ENCODE results near the gene SEC14L3. TPM values are rescaled to one million over a fixed set of nuclear protein-coding genes. Genes with fewer than 3 reads are reported as not detected.
"Not testable (repeated sequence)": the region's sequence is repeated elsewhere in the genome, so short reads cannot be mapped to it uniquely, and the experiment has no call there.

The SEC14L3 gene
- total RNA-seq, 1 experiment from 2014 or later, result not detected

DNA sequence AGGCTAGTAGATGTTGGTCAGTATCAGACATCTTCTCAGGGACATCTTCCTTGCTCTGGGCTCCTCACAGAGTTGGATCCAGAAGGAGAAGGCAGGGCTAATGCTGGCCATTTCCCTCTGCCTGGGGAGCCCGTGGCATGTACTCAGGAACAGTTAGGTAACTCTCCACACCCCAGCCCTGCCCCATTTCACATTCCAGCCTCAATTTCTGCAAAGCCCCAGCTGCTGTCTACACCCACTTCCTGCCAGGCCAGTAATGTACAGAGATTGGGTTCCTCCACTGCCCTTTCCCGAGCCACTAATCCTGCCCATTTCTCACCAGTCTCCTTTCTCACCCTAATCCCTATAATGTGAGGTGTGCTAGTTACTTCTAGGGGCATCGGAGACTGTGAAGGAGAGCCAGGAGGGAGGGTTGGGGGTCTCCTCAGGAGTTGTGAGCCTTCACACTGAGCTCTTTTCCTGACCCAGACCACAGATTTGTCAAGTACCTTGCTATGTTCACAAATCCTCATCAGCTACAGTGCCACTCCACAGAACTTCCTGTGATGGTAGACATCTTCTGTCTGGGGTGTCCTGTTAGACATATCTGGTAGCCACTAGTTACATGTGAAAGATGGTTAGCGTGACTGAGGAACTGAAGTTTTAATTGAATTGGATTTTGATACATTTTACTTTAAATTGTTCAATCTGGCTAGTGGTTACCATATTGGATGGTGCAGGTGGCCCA lies 1.3 kb upstream of the SEC14L3 start:
- DNase-seq, result no peak
- no peaks in the 10 kb centered on the region for H3K4me1 ChIP-seq
- no peaks in the 10 kb centered on the region for H3K27me3 ChIP-seq

DNA sequence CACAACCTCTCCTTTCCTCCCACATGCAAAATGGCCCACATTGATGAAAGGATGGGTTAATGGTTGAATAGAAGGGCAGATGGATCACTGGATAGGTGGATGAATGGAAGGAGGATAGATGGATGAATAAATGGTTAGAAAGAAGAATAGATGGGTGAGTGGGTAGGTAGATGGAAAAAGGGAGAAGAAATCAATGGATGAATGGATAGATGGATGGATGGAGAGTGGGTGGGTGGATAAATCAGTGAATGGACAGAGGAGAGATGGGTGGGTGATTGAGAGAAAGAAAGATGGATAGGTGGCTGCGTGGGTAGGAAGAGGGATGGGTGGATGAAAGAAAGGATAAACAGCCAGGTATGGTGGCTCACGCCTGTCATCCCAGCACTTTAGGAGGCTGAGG lies 1.2 kb downstream of the SEC14L3 start:
- no peak overlapping the region for H3K4me3 ChIP-seq
- no peaks in the 10 kb centered on the region for H3K36me3 ChIP-seq
- H3K27me3 ChIP-seq, result no peaks in the 10 kb centered on the region
- no peak for DNase-seq
- H3K9me3 ChIP-seq (replicated peaks), result no peaks in the 10 kb centered on the region
- H3K4me1 ChIP-seq, result no peaks in the 10 kb centered on the region
- H3K27ac ChIP-seq, result no peak overlapping the region

More for the DNA sequence above, 1.3 kb upstream of the SEC14L3 start:
- Histone ChIP-seq H3K36me3 (no peaks in the 10 kb centered on the region), H3K4me3 (no peak overlapping the region), H3K9me3 (replicated peaks) (no peaks in the 10 kb centered on the region), H3K27ac (no peak overlapping the region)

DNA sequence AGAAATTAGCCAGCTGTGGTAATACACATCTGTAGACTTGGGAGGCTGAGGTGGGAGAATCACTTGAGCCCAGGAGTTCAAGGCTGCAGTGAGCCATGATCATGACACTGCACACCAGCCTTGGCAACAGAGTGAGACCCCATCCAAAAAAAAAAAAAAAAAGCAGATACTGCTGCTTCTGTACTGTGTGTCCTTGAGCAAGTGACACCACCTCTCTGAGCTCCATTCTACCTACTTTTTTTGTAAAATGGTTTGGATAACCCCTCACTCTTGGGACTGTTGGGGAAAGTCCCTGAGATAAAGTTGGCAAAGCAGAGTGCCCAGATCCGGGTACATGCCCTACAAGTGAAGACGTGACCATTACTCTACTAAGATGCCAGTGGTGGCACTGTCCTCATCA lies 2.7 kb downstream of the SEC14L3 start:
- no peak overlapping the region for H3K27ac ChIP-seq
- H3K4me1 ChIP-seq, result no peaks in the 10 kb centered on the region
- no peak overlapping the region for H3K4me3 ChIP-seq
- no peaks in the 10 kb centered on the region for H3K27me3 ChIP-seq
- H3K36me3 ChIP-seq, result no peaks in the 10 kb centered on the region
- no peak for DNase-seq
- no peaks in the 10 kb centered on the region for H3K9me3 ChIP-seq (replicated peaks)

DNA sequence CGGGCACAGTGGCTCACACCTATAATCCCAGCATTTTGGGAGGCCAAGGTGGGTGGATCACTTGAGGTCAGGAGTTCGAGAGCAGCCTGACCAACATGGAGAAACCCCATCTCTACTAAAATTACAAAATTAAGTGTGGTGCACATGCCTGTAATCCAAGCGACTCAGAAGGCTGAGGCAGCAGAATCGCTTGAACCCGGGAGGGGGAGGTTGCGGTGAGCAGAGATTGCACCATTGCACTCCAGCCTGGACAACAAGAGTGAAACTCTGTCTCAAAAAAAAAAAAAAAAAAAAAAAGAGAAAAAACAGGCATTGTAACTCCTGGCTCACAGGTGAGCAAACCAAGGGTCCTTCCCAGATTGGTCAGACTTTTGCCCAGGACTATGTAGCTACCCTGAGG lies 11.3 kb downstream of the SEC14L3 start:
- DNase-seq; H3K27me3 ChIP-seq; H3K36me3 ChIP-seq; H3K4me3 ChIP-seq; H3K4me1 ChIP-seq; H3K9me3 ChIP-seq (replicated peaks); H3K27ac ChIP-seq: not testable (repeated sequence)

DNA sequence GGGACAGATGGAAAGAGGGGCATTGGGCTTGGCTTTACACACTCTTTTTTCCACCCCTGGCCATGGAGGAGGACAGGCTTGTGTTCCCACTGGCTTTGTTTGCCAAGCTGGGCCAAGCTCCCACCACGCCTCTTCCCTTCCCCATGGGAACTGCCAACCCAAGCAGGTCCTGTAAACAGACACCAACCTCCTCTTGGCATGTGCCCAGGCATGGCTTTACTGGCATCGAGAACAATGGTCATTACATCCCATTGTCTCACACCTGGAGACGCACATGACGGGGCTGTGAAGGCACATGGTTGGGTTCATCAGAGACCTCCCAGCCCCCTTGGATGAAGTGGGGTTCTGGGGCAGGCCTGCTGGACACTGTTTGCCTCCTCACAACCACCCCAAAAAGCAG lies 11.7 kb downstream of the SEC14L3 start:
- H3K27me3 ChIP-seq, result no peaks in the 10 kb centered on the region
- H3K9me3 ChIP-seq (replicated peaks), result no peaks in the 10 kb centered on the region
- H3K27ac ChIP-seq, result no peak overlapping the region
- H3K4me3 ChIP-seq, result no peak overlapping the region
- DNase-seq, result no peak
- H3K4me1 ChIP-seq, result no peaks in the 10 kb centered on the region
- no peaks in the 10 kb centered on the region for H3K36me3 ChIP-seq

DNA sequence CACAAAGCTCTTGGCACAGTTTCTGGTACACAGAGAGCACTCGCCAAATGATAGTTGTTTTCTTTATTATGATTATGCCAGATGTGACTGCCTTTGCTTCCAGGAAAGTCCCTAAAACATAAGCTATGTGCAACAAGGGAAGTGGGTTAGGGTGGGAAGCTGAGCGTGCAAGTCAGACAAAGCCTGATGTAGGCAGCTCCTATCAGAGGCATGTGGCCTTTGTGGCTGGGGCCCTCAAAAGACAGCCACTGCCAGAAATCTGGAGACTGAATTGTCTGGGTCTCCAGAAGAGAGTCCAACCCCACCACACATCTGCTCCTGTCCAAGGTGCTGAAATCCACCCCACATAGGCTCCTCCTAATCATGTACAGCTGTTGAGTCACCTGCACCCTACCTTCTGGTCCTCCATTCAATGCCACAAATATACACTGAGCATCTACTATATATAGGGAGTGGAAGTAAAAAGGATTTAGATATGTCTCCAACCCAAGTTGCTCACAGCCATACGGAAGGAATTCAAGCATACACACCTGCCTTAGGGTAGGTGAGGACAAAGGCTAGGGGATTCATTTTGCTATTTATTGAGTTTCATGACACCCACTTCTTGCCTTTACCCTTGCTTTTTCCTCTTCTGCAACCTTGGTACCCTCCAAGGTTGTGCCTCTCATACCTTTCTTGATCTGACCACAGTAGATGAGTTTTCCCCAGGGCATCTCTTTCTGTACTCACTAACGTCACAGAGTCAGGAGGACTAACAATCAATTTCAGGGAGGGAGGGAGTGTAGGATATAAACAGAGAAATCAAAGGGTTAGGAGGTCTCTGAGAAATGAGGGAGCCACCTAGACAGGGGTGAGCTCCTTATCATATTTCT lies 12.4 kb downstream of the SEC14L3 start:
- DNase-seq, result peak; percentile 43 to 59
- no peaks in the 10 kb centered on the region for H3K9me3 ChIP-seq (replicated peaks)
- H3K27me3 ChIP-seq, result no peaks in the 10 kb centered on the region
- no peak overlapping the region for H3K27ac ChIP-seq
- H3K4me1 ChIP-seq, result no peaks in the 10 kb centered on the region
- no peak overlapping the region for H3K4me3 ChIP-seq
- no peaks in the 10 kb centered on the region for H3K36me3 ChIP-seq

DNA sequence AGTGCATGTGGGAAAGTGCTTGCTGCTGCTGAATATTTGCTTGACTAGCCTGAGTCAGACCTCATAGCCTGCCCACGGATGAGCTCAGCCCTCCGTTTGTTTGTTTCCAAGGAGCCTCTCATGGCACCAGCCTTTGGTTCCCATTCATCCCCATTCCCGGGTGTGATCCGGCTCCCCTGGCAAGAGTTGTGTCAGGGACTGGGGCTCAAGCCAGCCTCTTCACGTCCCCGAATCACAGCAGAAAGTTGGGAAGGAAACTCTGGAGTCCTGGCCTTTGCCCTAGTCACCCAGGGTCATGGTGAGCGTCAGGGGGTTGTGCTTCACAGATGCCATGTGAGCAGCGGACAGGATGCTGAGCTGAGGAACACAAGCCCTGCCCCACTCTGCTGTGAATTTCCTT lies 13.8 kb downstream of the SEC14L3 start:
- no peaks in the 10 kb centered on the region for H3K27me3 ChIP-seq
- H3K4me3 ChIP-seq, result no peak overlapping the region
- H3K36me3 ChIP-seq, result no peaks in the 10 kb centered on the region
- DNase-seq, result no peak
- no peak overlapping the region for H3K27ac ChIP-seq
- H3K4me1 ChIP-seq, result no peaks in the 10 kb centered on the region
- no peaks in the 10 kb centered on the region for H3K9me3 ChIP-seq (replicated peaks)

DNA sequence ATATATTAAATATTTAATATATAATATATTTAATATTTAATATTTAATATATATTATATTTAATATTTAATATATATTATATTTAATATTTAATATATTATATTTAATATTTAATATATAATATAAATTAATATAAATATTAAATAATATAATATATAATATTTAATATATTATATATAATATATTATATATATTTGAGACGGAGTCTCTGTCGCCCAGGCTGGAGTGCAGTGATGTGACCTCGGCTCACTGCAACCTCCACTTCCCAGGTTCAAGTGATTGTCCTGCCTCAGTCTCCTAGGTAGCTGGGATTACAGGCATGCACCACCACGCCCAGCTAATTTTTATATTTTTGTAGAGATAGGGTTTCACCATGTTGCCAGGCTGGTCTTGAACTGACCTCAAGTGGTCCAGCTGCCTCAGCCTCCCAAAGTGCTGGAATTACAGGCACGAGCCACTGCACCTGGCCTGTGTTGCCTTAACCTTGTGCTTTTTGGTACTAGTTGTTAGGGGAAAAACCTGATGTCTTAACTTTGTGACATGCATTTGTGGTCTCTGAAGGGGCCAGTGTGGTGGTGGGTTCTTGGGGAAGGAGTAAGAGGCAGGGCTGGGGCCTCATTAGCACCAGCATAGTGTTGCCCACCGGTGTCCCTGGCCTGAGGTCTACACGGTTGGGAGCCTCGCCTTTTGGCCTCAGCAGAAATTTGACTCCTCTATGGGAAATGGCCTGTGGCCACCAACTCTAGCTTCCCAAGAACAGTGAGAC lies 16.6 kb downstream of the SEC14L3 start:
- DNase-seq, result no peak

DNA sequence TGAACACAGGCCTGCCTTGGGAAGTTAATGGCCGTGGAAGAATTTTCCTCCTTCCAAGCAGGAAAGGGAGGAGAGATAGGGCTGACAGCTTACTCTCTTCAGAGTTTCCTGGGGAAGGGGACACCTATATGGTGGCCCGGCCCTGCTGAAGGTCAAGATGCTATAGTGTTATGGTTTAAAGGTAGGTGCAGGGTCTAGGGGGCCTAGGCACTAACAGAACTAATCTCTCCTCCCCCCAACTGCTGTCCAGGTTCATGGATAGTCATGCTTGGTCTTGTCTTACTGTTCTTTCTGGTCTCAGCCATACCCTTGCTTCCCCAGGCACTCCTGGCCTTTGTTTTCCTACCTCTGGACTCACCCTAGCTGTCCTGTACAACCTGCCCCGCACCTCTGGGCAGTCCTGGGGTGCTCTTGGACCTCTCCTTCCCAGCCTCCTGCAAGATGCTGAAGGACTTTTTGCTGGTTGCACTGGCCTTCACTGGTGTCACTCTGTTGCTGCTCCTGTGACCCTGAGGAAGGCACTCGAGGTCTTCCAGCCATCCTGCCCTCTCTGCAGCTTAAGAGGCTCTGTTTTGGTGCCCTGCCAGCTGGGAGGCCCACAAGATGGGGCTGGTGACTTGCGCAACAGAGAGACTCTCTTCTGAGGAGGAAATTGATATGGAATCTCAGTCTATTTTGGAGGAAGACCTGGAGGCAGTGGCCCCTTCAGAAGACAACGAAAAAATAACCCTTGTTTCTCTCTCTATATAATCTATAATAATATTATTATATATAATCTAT lies 17.9 kb downstream of the SEC14L3 start:
- DNase-seq, result peak; percentile 18 to 32
- Histone ChIP-seq H3K36me3 (no peaks in the 10 kb centered on the region), H3K4me3 (no peak overlapping the region), H3K4me1 (no peaks in the 10 kb centered on the region), H3K27ac (no peak overlapping the region), H3K27me3 (no peaks in the 10 kb centered on the region), H3K9me3 (replicated peaks) (no peaks in the 10 kb centered on the region)

More for the DNA sequence above, 16.6 kb downstream of the SEC14L3 start:
- H3K4me1 ChIP-seq, result no peaks in the 10 kb centered on the region
- H3K9me3 ChIP-seq (replicated peaks), result no peaks in the 10 kb centered on the region
- H3K27ac ChIP-seq, result no peak overlapping the region
- no peaks in the 10 kb centered on the region for H3K27me3 ChIP-seq
- no peaks in the 10 kb centered on the region for H3K36me3 ChIP-seq
- no peak overlapping the region for H3K4me3 ChIP-seq

DNA sequence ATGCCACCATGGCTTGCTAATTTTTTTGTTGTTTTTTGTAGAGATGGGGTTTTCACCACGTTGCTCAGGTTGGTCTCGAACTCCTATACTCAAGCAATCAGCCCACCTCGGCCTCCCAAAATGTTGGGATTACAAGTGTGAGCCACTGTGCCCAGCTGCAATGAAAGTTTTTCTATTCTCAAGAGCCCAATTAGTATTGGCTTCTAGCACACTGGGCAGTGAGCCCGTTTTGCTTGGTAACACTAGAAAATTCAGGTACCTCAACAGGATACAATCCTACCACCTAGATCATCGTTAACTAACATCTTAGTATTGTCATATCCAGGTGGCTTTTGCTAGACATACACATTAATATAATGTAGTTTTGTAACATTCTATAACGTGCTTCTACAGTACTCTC lies 19.0 kb downstream of the SEC14L3 start:
- H3K36me3 ChIP-seq, result no peaks in the 10 kb centered on the region
- H3K4me3 ChIP-seq, result no peak overlapping the region
- H3K4me1 ChIP-seq, result no peaks in the 10 kb centered on the region
- no peaks in the 10 kb centered on the region for H3K9me3 ChIP-seq (replicated peaks)
- no peaks in the 10 kb centered on the region for H3K27me3 ChIP-seq
- H3K27ac ChIP-seq, result no peak overlapping the region
- DNase-seq, result no peak

DNA sequence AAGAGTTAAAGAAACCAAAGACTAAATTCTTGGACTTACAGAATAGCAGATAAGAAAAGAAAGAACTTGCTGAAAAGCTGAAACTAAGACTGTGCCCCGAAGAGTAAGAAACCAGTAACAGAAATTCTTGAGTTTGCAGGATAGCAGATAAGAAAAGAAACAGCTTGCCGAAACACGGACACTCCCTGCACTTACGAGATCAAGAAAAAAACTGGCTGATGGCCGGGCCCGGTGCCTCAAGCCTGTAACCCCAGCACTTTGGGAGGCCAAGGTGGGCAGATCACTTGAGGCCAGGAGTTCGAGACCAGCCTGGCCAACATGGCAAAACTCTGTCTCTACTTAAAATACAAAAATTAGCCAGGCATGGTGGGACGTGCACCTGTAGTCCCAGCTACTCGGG lies 20.3 kb downstream of the SEC14L3 start:
- H3K4me1 ChIP-seq; H3K9me3 ChIP-seq (replicated peaks); H3K4me3 ChIP-seq; H3K27me3 ChIP-seq; H3K27ac ChIP-seq; H3K36me3 ChIP-seq; DNase-seq: not testable (repeated sequence)

DNA sequence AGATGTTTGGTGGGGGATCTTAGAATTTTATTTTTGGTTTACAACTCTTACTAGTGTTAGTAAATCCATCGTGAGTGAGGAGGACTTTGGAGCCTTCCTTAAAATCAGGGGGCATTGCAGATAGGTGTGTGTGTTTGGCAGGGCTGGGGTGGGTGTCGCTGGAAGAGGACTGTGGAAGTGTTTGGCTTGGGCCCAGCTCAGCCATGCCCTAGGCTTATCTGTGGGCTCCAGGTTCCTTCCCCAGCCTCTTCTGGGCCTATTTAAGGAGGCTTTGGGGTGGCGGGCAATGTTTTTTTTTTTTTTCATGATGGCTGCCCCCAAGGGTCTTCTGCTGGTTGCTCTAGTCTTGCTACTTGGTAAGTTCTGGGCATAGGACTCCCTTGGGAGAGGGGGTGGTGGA lies 24.2 kb downstream of the SEC14L3 start:
- no peaks in the 10 kb centered on the region for H3K9me3 ChIP-seq (replicated peaks)
- H3K27me3 ChIP-seq, result no peaks in the 10 kb centered on the region
- no peak for DNase-seq
- H3K27ac ChIP-seq, result no peak overlapping the region
- H3K4me1 ChIP-seq, result no peaks in the 10 kb centered on the region; the same call in 1 of the 2 replicates
- no peaks in the 10 kb centered on the region for H3K36me3 ChIP-seq
- H3K4me3 ChIP-seq, result no peak overlapping the region

DNA sequence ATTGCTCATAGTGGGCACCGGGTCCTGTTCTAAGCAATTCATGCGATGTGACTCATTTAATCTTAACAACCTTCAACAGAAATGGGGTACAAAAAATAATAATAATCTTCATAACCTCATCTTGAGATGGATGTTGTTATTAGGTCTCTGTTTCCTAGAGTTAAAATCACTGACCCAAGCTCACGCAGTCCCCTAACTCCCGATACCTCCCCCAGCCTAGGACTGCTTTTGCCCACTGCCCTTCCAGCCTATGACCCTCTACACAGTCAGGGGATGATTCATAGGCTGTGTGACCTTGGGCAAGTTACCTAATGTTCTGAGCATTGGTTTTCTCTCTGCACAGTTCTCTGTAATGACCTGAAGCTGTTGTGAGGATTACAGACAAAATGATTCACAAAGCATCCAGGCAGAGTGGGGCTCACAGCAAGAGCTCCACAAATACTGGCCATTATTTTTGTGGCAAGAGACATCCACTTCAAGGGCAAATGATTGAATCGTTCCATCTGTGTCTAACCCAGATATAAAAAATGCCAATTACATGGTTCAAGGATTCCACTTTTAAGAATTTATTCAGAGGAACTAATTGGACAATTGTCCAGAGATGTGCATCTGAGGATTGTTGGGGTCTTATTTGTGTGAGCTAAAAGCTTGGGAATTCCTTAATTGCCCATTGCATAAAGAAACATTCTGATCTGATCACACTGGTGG lies 26.2 kb downstream of the SEC14L3 start:
- Histone ChIP-seq H3K4me1 (no peaks in the 10 kb centered on the region; the same call in 1 of the 2 replicates), H3K9me3 (replicated peaks) (no peaks in the 10 kb centered on the region), H3K27me3 (no peaks in the 10 kb centered on the region), H3K36me3 (no peaks in the 10 kb centered on the region), H3K27ac (no peak overlapping the region), H3K4me3 (no peak overlapping the region)
- no peak for DNase-seq
